Bronchial epithelial cell (primary cell): ENCODE data around the gene PPP1R36. TPM values are rescaled to one million over a fixed set of nuclear protein-coding genes. Genes with fewer than 3 reads are reported as not detected.
"Not testable (repeated sequence)": the region's sequence is repeated elsewhere in the genome, so short reads cannot be mapped to it uniquely, and the experiment has no call there.

Experiments
- DNase-seq: peaks from one replicate; pipeline ENCODE4 v3.0.0-alpha.2; 2010; ENCODE audit warnings: low read depth
- FAIRE-seq: peaks from 2 replicates; lab custom pipeline; 2011; peaks lifted over from hg19 to GRCh38; lab: Jason Lieb, UNC
- H3K27me3 ChIP-seq: 2 replicates; pipeline ENCODE4 v1.5.1; 2011; ENCODE audit warnings: low read length; ENCODE audit not compliant: control insufficient read depth, insufficient read depth
- H3K36me3 ChIP-seq: 2 replicates; pipeline ENCODE4 v1.5.1; 2011; ENCODE audit warnings: low read length; ENCODE audit not compliant: control insufficient read depth, insufficient read depth
- H3K4me3 ChIP-seq: 2 replicates; pipeline ENCODE4 v1.5.1; 2011; ENCODE audit warnings: mild to moderate bottlenecking, low read depth, low read length, control low read depth
- total RNA-seq: library from RNA; depleted of rRNA; stranded (reverse); fragments of >200 nt; gene quantifications from 2 replicates; pipeline ENCODE4 v1.2.1, GENCODE V29; 2014
- TF ChIP-seq, protein P1 (sequence below): IDR thresholded peaks from 2 replicates; pipeline ENCODE4 v1.5.1; 2011; ENCODE audit warnings: mild to moderate bottlenecking, moderate library complexity, low read length, control low read depth, inconsistent platforms; ENCODE audit not compliant: insufficient read depth, severe bottlenecking

PPP1R36 gene
- total RNA-seq, 1 donor from 2014 or later = 1.1 TPM

DNA sequence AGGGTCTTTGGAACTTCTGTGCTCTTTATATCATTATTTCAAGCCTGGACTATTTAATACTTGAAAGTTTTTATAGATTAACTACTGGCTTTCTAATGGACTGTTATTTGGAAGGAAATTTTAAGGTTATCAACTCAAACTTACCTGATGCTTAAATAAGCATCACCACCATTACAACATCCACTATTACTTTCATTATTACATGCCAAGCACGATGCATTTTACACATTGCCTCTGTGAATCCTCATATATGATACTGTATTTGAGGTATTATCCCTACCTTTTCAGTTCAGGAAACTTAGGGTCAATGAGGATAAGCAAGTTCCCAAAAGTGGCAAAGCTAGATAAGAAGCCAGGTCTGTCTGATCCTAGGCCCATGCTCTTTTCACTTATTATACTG lies 32.8 kb upstream of the PPP1R36 start:
- DNase-seq = no peak
- Histone ChIP-seq H3K4me3 (no peak overlapping the region), H3K27me3 (no peaks in the 10 kb centered on the region), H3K36me3 (peaks cover 3% of the 10 kb centered on the region)
- no peak for FAIRE-seq
- TF ChIP-seq, protein P1, sequence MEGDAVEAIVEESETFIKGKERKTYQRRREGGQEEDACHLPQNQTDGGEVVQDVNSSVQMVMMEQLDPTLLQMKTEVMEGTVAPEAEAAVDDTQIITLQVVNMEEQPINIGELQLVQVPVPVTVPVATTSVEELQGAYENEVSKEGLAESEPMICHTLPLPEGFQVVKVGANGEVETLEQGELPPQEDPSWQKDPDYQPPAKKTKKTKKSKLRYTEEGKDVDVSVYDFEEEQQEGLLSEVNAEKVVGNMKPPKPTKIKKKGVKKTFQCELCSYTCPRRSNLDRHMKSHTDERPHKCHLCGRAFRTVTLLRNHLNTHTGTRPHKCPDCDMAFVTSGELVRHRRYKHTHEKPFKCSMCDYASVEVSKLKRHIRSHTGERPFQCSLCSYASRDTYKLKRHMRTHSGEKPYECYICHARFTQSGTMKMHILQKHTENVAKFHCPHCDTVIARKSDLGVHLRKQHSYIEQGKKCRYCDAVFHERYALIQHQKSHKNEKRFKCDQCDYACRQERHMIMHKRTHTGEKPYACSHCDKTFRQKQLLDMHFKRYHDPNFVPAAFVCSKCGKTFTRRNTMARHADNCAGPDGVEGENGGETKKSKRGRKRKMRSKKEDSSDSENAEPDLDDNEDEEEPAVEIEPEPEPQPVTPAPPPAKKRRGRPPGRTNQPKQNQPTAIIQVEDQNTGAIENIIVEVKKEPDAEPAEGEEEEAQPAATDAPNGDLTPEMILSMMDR = no peak

DNA sequence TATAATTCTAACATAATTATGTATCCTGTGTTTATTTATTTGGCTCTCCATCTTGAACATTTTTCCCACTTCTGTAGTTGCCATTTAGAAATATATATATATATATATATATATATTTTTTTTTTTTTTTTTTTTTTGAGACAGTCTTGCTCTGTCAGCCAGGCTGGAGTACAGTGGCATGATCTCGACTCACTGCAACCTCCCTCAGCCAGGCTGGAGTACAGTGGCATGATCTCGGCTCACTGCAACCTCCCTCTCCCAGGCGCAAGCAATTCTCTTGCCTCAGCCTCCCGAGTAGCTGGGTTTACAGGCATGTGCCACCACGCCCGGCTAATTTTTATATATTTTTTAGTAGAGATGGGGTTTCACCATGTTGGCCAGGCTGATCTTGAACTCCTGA lies 32.1 kb upstream of the PPP1R36 start:
- not testable (repeated sequence) for H3K36me3 ChIP-seq, FAIRE-seq, DNase-seq, H3K27me3 ChIP-seq, H3K4me3 ChIP-seq

DNA sequence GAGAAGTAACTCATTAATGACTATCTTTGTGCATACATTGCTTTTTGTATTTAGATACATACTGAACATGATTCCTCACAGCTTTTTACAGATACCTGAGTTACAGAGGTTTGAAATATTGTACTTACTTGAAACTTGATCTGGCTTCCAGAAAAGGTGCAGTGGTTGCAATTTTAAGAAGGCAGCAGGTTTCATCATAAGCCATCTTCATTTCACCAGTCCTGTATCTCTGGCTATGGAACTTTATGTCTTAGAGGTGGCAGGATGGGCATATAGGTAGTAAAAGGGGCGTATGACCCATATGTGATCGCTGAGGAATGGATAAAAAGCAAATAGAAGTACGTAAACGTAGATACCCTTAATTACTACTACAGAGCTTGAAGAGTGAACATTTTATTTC lies 31.5 kb upstream of the PPP1R36 start:
- H3K27me3 ChIP-seq = no peaks in the 10 kb centered on the region
- TF ChIP-seq, protein P1 = no peak
- FAIRE-seq (no peak), DNase-seq (no peak)
- no peak overlapping the region for H3K4me3 ChIP-seq
- peaks cover 3% of the 10 kb centered on the region for H3K36me3 ChIP-seq

DNA sequence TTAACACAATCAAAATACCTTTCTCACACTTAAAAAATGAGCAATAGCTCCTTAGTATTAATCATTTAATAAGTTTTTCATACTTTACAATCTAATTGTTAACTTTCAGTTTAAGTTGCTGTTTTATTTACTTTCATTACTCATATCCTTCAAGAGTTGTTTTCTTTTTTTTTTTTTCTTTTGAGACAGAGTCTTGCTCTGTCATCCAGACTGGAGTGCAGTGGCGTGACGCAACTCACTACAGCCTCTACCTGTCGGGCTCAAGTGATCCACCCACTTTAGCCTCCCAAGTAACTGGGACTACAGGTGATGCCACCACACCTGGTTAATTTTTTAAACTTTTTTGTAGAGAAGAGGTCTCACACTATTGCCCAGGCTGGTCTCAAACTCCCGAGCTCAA lies 29.1 kb upstream of the PPP1R36 start:
- FAIRE-seq = no peak
- Histone ChIP-seq H3K27me3 (no peaks in the 10 kb centered on the region), H3K4me3 (no peak overlapping the region), H3K36me3 (peaks cover 4% of the 10 kb centered on the region)
- peak; percentile 77 for DNase-seq
- TF ChIP-seq, protein P1 = no peak

GRCh38 chr14:64522591-64523355 lies 27.0 kb upstream of the PPP1R36 start:
- Histone ChIP-seq H3K36me3 (peaks cover 4% of the 10 kb centered on the region), H3K4me3 (no peak overlapping the region), H3K27me3 (no peaks in the 10 kb centered on the region)
- peak; percentile 23 for FAIRE-seq
- DNase-seq = no peak
- TF ChIP-seq, protein P1 = no peak

GRCh38 chr14:64525354-64525753 lies 24.4 kb upstream of the PPP1R36 start:
- Histone ChIP-seq H3K4me3 (no peak overlapping the region), H3K36me3 (peaks cover 4% of the 10 kb centered on the region), H3K27me3 (no peaks in the 10 kb centered on the region)
- no peak for FAIRE-seq
- TF ChIP-seq, protein P1 = no peak
- DNase-seq = no peak
